GM21529 (cell line): ENCODE data around the gene GRXCR1.

Experiments used
- ATAC-seq: cut with Tn5 transposase; IDR thresholded peaks from one replicate; pipeline ENCODE4 v1.9.1; 2021; ENCODE audit not compliant: unreplicated experiment

Gene GRXCR1

GRCh38 chr4:42892413-42892812 is at the start of gene GRXCR1:
Gene GRXCR1, plus strand, starts transcription at chr4:42892713. Its CDS starts 554 bp downstream, at chr4:42893267.
- ATAC-seq, result no peak

- ATAC-seq, result no peak
These were observed 48.8 kb upstream of the GRXCR1 start for GRCh38 chr4:42843694-42844093.

GRCh38 chr4:42844422-42845070 is 48.0 kb upstream of the GRXCR1 start:
- no peak for ATAC-seq

- no peak for ATAC-seq
These were observed 46.9 kb upstream of the GRXCR1 start for GRCh38 chr4:42845586-42845985.

- no peak for ATAC-seq
These were observed 36.7 kb upstream of the GRXCR1 start for GRCh38 chr4:42855779-42856178.

- ATAC-seq, result peak; percentile 82
These were observed 26.8 kb upstream of the GRXCR1 start for GRCh38 chr4:42865572-42866189.

- ATAC-seq, result no peak
These were observed 21.3 kb upstream of the GRXCR1 start for GRCh38 chr4:42871261-42871660.

- ATAC-seq, result no peak
These were observed 20.7 kb upstream of the GRXCR1 start for GRCh38 chr4:42871671-42872290.

- ATAC-seq, result no peak
These were observed 13.7 kb upstream of the GRXCR1 start for GRCh38 chr4:42878863-42879262.

GRCh38 chr4:42881253-42881652 is 11.3 kb upstream of the GRXCR1 start:
- ATAC-seq, result no peak

- no peak for ATAC-seq
These were observed 869 bp upstream of the GRXCR1 start for GRCh38 chr4:42891644-42892043.

GRCh38 chr4:42895452-42895851 is 2.9 kb downstream of the GRXCR1 start:
- no peak for ATAC-seq

GRCh38 chr4:42904986-42905385 is 12.5 kb downstream of the GRXCR1 start:
- no peak for ATAC-seq

GRCh38 chr4:42905591-42905990 is 13.1 kb downstream of the GRXCR1 start:
- ATAC-seq, result no peak

- ATAC-seq, result no peak
These were observed 13.8 kb downstream of the GRXCR1 start for GRCh38 chr4:42906341-42906740.

GRCh38 chr4:42906891-42907759 is 14.6 kb downstream of the GRXCR1 start:
- no peak for ATAC-seq

- no peak for ATAC-seq
These were observed 17.9 kb downstream of the GRXCR1 start for GRCh38 chr4:42910459-42910858.

GRCh38 chr4:42914937-42915336 is 22.4 kb downstream of the GRXCR1 start:
- no peak for ATAC-seq

GRCh38 chr4:42915484-42915883 is 23.0 kb downstream of the GRXCR1 start:
- no peak for ATAC-seq

- no peak for ATAC-seq
These were observed 24.8 kb downstream of the GRXCR1 start for GRCh38 chr4:42917296-42917695.

- ATAC-seq, result no peak
These were observed 30.9 kb downstream of the GRXCR1 start for GRCh38 chr4:42923431-42923830.
